SK-N-SH treated with all-trans-retinoic acid at 6 μM for 48 hours (cell line): ENCODE measurements around the gene TIMM23.

Source experiments
- ARNTL ChIP-seq: fragments of 450-650 bp; formaldehyde crosslinking; IDR thresholded peaks from 2 replicates; pipeline ENCODE4 v1.5.0; 2020; ENCODE audit warnings: low read depth, mild to moderate bottlenecking, moderate library complexity, borderline replicate concordance
- TF ChIP-seq, protein P1 (sequence below): fragments of 250-450 bp; sonication (Bioruptor Pico); IDR thresholded peaks from 2 replicates; pipeline ENCODE4 v1.8.0; 2021; ENCODE audit warnings: low read depth, mild to moderate bottlenecking, moderate library complexity, borderline replicate concordance
- TF ChIP-seq, protein P2 (sequence below): fragments of 250-450 bp; sonication (Bioruptor Pico); IDR thresholded peaks from 2 replicates; pipeline ENCODE4 v1.5.1; 2021; ENCODE audit warnings: mild to moderate bottlenecking, moderate library complexity

DNA sequence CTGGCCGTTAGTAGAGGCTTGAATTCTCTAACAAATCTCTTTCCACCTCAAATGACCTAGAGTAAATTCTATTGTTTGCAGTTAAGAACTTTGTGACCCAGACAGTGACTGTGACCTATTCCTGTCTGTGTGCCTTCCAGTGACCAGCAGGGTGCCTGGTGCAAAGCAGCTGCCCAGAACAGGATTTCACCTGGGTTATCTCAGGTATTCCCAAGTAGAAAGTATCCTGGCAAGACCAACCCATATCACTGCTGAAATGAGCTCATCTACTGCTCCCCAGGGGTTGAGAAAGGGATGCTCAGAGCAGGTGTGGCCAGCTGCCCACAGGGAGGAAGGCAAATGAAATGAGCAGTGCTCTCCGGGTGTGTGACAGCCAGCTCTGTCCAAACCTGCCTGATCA lies 75.9 kb downstream of the TIMM23 start:
- TF ChIP-seq, protein P1, sequence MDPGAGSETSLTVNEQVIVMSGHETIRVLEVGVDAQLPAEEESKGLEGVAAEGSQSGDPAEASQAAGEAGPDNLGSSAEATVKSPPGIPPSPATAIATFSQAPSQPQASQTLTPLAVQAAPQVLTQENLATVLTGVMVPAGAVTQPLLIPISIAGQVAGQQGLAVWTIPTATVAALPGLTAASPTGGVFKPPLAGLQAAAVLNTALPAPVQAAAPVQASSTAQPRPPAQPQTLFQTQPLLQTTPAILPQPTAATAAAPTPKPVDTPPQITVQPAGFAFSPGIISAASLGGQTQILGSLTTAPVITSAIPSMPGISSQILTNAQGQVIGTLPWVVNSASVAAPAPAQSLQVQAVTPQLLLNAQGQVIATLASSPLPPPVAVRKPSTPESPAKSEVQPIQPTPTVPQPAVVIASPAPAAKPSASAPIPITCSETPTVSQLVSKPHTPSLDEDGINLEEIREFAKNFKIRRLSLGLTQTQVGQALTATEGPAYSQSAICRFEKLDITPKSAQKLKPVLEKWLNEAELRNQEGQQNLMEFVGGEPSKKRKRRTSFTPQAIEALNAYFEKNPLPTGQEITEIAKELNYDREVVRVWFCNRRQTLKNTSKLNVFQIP, result no peak
- no peak for TF ChIP-seq ARNTL
- TF ChIP-seq, protein P2, sequence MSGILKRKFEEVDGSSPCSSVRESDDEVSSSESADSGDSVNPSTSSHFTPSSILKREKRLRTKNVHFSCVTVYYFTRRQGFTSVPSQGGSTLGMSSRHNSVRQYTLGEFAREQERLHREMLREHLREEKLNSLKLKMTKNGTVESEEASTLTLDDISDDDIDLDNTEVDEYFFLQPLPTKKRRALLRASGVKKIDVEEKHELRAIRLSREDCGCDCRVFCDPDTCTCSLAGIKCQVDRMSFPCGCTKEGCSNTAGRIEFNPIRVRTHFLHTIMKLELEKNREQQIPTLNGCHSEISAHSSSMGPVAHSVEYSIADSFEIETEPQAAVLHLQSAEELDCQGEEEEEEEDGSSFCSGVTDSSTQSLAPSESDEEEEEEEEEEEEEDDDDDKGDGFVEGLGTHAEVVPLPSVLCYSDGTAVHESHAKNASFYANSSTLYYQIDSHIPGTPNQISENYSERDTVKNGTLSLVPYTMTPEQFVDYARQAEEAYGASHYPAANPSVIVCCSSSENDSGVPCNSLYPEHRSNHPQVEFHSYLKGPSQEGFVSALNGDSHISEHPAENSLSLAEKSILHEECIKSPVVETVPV (CRISPR knock-in tag), result no peak
